ENCODE measurements around the gene ANXA11.
A peak's percentile ranks its signal among the peaks of the same experiment; 100 is the strongest.

Gene ANXA11

GRCh38 chr10:80187465-80188409, 17.6 kb downstream of the ANXA11 start:
- peak; percentile 66 for DNase-seq

DNA sequence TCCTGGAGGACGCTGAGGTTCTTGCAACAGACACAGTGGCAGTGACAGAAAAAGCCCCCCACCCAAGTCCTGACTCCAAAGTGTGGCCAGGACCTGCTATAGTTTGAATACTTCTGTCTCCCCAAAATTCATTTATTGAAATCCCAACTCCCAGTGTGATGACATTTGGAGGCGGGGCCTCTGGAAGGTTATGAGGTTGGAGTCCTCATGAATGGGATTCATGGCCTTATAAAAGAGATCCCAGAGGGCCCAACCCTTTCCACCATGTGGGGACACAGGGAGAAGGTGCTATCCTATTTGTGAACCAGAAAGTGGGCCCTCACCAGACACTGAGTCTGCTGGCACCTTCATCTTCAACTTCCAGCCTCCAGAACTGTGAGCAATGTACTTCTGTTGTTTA, 18.3 kb downstream of the ANXA11 start:
- DNase-seq: no peak

DNA sequence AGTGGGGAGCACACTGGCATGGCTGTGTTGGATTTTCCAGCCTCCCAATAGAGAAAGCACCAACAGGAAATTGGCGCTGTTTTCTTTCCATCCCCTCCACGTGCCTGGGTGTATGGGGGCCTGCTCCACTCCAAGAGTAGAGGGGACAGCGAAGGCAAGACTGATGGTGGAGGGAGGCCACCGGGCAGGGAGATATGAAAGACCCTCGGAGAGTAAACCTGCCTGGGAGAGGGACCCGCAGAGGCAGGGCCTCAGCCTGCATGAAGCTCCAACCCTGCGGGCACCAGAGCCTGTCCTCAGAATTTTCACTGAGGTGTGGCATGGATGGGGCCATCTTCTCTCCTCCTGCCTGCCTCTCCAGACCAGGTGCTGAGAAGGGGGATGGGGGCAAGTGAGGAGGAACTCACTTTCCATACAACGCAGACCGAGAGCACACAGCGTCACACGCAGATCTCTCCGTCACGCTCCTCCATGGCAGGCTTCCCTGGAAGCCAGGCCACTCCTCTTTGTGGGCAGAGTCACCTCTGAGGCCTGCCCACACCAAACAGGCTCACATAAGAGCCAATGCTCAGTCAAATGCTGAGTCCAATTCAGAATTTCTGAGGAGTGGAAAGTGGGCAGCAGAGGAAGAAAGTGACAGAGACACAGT, 18.8 kb downstream of the ANXA11 start:
- DNase-seq: no peak

DNA sequence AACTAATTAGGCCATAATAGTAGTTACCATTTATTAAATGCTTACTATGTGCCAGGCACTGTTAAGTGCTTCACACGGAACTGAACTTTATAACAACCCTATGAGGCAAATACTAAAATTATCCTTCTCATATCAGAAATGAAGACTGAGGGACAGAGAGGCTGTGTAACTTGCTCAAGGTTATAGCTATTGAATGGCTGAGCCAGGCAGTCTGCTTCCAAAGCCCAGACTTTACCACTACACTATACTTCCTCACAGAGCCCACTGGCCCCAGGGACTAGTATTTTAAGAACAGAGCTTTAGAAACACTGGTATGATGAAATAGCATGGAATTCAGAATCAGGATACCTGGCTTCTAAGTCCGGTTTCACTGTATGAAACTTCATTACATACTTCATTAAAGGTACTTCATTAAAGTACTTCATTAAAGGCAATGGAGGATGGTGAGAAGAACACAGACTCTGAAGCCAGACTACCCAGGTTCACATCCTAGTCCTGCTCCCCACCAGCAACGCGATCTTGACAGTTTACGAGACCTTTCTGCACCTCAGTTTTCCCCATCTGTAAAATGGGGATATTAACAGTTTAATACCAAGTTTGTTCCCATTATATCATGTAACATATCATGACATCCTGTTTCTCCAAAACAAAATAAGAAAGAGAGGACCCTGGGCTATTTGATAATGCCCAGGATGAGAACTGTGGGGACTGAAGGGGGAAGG, 19.6 kb downstream of the ANXA11 start:
- no peak for DNase-seq

GRCh38 chr10:80184291-80184690, 21.0 kb downstream of the ANXA11 start:
- no peak for DNase-seq

DNA sequence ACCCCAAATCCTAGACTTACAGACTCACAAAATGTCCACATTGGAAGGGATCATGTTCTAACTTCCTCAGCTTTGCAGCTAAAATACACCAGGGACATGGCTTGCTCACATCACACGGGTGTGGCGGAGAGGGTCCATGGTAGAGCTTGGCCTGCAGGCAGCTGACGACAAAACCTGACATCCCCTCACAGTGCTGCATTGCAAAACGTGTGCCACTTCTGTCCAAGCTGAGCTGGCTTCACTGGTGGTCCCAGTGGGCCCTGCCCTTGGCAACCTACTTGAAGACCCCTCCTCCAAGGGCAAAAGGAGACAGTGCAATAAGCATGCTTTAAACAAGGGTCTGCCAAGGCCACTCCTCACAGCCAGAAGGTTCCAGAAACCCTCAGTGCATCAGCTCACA, 21.9 kb downstream of the ANXA11 start:
- no peak for DNase-seq

GRCh38 chr10:80182986-80183385, 22.4 kb downstream of the ANXA11 start:
- no peak for DNase-seq

DNA sequence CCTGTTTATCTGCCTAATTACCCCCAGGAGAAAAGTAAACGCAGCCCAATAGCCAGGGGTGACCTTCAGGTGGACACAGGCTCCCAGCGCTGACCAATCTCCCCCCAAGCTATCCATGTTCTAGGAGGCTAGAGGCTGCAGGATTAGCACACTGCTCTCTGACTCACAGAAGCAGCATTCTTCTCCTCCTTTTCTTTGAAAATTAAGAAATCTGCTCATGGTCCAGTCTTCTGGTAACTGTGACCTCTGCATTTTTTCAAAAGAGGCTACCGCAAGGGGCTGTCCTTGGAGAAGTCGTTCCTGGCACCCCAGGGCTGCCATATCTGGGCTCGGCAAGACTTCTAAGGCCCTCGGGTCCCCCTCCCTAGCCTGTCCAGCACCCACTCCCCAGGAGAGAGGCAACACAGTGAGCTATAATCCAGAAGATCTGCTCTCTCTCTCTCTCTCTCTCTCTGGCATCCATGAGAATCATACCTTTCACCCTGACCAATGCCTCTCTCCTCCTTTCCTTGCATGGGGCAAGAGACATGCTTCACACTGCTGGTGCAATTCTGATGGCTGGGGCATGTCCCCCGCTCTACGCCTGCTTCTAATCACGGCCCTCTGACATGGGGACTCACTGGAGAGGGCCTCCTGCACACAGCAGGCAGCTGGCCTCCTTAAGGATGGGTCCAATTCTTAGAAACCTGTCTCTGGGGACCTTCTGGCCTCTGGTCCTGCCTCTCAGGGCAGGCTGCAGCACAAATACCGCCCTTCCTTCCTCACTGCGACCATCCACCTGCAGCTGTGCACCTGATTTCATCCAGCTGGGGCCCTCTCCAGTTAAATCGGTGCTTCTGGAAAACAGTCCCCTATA, 27.3 kb downstream of the ANXA11 start:
- no peak for DNase-seq

DNA sequence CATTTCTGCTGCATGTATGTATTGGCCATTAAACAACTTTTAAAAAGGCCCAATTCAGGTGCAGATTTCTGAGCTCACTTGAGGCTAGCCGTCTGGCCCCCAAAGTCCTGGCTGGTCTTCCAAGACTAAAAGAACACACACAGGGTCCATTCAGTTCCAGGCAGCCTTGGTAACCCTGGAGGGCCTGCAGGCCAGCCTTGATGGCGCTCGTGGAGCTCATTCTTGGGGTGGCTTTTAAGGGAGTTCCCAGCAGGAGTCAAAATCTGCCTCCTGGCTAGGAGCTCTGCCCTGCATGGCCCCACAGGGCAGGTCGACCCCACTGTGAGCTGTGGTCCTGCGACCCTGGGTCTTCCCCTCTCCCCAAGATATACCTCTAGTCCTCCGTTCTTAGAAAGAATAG, 28.8 kb downstream of the ANXA11 start:
- no peak for DNase-seq

DNA sequence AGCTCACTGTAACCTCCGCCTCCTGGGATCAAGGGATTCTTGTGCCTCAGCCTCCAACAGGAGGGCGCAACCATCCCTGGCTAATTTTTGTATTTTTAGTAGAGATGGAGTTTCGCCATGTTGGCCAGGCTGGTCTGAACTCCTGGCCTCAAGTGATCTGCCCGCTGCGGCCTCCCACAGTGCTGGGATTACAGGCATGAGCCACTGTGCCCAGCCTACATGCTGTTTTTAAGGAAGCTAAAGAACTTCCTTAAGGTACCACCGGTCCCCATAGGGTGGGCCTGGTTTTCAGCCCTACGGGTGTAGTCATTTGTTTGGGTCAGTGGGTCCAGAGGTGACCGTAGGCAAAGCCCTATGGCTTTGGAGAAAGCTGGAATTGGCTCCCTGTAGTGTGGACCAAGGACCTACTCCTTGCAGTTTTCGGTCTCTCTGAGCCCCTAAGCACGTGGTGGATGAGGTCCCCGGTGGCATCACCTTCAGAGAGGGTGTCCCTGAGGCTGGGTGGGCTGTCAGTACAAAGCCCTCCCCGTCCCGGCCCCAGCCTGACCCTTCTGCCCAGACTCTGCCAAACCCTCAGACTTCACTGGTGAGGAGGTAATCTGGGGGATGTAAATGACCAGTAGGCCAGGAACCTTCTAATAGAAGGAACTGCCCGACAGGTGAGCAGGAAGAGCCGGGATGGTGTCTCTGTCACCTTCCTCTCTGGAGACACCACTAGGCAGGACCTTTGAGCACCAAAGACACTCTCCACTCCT, 30.5 kb downstream of the ANXA11 start:
- no peak for DNase-seq

DNA sequence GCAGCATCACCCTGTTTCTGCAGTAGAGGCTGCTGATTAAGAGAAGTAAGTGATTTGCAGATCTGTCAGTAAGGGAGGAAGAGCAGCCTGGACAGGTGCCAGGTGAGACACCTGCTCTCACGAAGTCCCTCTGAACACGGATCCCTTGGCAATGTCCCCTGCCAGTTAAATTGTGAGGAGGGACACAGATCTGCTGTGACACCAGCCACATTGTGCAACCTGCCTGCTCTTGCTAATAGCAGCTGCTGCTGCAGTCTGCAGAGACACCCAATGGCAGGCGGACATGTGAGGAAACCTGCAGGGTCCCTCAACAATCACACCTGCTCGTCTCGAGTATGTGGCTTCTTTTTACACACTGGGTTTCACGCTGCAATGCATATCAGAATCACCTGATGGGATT, 31.9 kb downstream of the ANXA11 start:
- DNase-seq: no peak

GRCh38 chr10:80172896-80173295, 32.4 kb downstream of the ANXA11 start:
- DNase-seq: peak; percentile 21

DNA sequence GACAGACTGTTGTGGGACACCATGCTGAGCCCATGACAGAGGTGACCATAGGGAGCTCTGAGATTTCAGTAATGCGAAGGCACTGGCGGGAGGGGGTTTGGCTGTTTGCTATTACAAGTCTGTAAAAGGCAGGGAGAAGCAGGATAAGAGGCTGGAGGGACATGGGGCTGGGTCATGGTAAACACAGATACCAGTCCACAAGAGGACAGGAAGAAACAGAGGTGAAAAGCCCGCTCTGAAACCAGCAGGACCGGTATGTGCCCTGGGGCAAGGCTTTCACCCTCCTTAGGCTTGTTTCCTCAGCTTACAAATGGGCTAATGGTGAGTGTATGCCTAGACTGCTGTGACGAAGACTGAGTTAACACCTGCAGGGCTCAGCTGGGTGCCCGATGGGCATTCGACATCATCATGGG, 34.1 kb downstream of the ANXA11 start:
- DNase-seq: no peak

GRCh38 chr10:80170641-80171040, 34.7 kb downstream of the ANXA11 start:
- DNase-seq: no peak

DNA sequence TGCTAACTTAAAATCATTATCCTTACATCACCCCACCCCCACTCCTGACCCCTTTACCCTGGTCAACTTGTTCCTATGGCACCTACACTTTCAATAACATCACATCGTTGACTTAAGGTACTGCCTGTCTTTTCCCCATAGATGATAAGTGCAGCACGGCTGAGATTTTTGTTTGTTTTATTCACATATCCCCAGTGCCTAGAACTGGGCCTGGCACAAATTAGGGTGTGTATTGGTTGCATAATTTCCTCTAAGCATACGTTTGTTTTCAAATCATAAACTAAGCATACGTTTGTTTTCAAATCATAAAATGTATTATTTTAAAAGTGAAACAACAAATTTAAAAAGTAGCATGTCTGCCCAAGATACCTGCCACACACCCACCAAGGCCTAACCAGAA, 35.3 kb downstream of the ANXA11 start:
- no peak for DNase-seq

DNA sequence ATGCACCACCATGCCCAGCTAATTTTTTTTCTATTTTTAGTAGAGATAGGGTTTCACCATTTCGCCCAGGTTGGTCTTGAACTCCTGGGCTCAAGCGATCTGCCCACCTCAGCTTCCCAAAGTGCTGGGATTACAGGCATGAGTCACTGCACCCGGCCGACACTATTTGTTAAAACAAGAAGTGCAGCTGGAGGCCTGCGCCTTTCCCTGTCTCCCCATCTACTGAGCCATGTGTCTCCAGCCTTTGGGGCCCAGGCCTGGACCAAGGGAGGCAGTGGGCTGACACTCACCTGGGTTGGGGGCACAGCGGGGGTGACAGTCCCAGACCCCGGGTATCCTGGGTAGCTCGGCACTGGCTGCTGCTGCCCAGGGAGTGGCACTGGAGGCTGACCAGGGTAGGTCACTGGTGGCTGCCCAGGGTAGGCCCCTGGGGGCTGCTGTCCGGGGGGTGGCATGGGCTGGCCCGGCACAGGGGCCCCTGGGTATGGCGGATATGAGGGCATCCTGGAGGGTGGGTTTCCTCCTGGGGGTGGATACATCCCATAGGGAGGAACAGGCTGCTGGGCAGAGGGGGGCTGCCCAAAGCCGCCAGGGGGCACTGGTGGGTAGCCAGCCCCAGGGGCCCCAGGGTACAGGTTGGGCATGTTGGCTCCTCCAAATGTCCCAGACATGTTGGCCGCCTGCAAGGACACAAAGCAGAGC, 36.5 kb downstream of the ANXA11 start:
- peak; percentile 30 for DNase-seq

DNA sequence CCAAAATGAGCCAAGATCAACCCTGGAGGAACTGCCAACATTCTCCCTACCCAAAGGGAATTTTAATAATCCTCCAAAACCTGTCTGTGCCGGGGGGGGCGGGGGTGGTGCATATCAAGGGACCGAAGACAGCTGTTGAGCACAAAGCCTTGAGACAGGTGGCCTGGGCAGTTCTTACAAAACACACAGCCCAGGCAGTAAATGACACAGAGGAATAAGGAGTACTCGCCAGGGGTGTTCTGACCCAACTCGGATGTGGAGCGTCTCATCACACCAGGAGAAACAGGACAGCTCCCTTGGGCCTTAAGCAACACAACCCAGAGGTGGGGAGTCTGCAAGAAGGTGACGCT, 37.2 kb downstream of the ANXA11 start:
- DNase-seq: no peak

GRCh38 chr10:80167471-80168161, 37.7 kb downstream of the ANXA11 start:
- DNase-seq: no peak

GRCh38 chr10:80166581-80167470, 38.5 kb downstream of the ANXA11 start:
- DNase-seq: no peak

DNA sequence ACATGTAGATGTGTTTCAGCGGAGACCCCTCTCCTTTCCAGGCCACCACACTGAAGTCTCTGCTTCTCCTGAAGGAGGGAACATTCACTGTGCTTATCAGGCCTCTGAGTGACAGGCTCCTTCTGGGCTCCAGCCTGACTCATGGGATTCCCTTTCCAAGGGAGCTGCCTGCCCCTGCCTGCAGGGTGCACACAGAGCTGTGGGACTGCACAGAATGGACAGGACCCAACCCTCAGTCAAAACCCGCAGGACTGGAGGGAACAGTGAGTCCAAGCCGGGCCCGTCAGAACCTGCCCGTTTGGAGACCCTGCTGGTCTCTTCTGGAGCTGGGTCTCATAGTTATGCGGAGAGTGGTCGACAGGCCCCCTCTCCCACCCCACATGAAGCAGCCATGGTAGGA, 40.2 kb downstream of the ANXA11 start:
- no peak for DNase-seq

Measured in hematopoietic multipotent progenitor cell treated with erythropoietin and hydrocortisone succinate and interleukin-3 and kit ligand, for 8 days (in vitro differentiated cells).